A549 (cell line): ENCODE measurements around the gene IRAK1.

Source experiments
- CTCF ChIP-seq: fragments of >200 bp; sonication (Bioruptor Twin); formaldehyde crosslinking; IDR thresholded peaks from 3 replicates; pipeline ENCODE4 v1.5.1; 2016
- NFE2L2 ChIP-seq: fragments of 150-350 bp; conservative IDR thresholded peaks from 2 replicates; pipeline ENCODE4 v1.6.1; 2014; ENCODE audit warnings: low read length
- POLR2A ChIP-seq: IDR thresholded peaks from 2 replicates; pipeline ENCODE4 v1.6.1; 2012; ENCODE audit warnings: mild to moderate bottlenecking, low read length
- SMC3 ChIP-seq: fragments of >200 bp; sonication (Bioruptor Twin); formaldehyde crosslinking; IDR thresholded peaks from 3 replicates; pipeline ENCODE4 v1.6.1; 2018; ENCODE audit warnings: inconsistent platforms
- ZFP36 ChIP-seq: fragments of 450-650 bp; IDR thresholded peaks from 2 replicates; pipeline ENCODE4 v1.6.1; 2014; ENCODE audit warnings: borderline replicate concordance; ENCODE audit not compliant: partially characterized antibody
- TF ChIP-seq, protein P1 (sequence below): fragments of 250-450 bp; sonication (Bioruptor Pico); IDR thresholded peaks from 2 replicates; pipeline ENCODE4 v1.5.0; 2021; ENCODE audit warnings: mild to moderate bottlenecking, moderate library complexity, borderline replicate concordance

GRCh38 chrX:153965406-153965805 lies 54.3 kb downstream of the IRAK1 start:
- no peak for TF ChIP-seq CTCF
- no peak for TF ChIP-seq POLR2A
- no peak for TF ChIP-seq NFE2L2
- no peak for TF ChIP-seq SMC3
- TF ChIP-seq, protein P1, sequence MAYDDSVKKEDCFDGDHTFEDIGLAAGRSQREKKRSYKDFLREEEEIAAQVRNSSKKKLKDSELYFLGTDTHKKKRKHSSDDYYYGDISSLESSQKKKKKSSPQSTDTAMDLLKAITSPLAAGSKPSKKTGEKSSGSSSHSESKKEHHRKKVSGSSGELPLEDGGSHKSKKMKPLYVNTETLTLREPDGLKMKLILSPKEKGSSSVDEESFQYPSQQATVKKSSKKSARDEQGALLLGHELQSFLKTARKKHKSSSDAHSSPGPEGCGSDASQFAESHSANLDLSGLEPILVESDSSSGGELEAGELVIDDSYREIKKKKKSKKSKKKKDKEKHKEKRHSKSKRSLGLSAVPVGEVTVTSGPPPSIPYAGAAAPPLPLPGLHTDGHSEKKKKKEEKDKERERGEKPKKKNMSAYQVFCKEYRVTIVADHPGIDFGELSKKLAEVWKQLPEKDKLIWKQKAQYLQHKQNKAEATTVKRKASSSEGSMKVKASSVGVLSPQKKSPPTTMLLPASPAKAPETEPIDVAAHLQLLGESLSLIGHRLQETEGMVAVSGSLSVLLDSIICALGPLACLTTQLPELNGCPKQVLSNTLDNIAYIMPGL, result no peak
- TF ChIP-seq ZFP36, result no peak
